ENCODE measurements around the gene PITX2. TPM values are rescaled to one million over a fixed set of nuclear protein-coding genes. Genes with fewer than 3 reads are reported as not detected.

The PITX2 gene
- total RNA-seq, 2 donors from 2014 or later: 14.3 to 22.4 TPM

- intact Hi-C loops (cut with DNase I): no loop called here
- DNase-seq (no peak), ATAC-seq (no peak)
These were observed 6.4 kb downstream of the PITX2 start for GRCh38 chr4:110616238-110617074.

- intact Hi-C loops (cut with DNase I): no loop called here
- ATAC-seq (peak; percentile 9 to 13), DNase-seq (no peak)
These were observed 7.3 kb downstream of the PITX2 start for GRCh38 chr4:110615353-110616237.

GRCh38 chr4:110614976-110615352, 7.9 kb downstream of the PITX2 start:
- intact Hi-C loops (cut with DNase I): no loop called here
- no peak for ATAC-seq
- DNase-seq: no peak

GRCh38 chr4:110614173-110614963, 8.5 kb downstream of the PITX2 start:
- ATAC-seq: no peak
- intact Hi-C loops (cut with DNase I): no loop called here
- DNase-seq: no peak

- intact Hi-C loops (cut with DNase I): no loop called here
- DNase-seq: no peak
- no peak for ATAC-seq
These were observed 9.1 kb downstream of the PITX2 start for GRCh38 chr4:110613745-110614144.

- DNase-seq (no peak), ATAC-seq (peak in 1 of 2 donors; percentile 3)
- intact Hi-C loops (cut with DNase I): no loop called here
These were observed 10.1 kb downstream of the PITX2 start for GRCh38 chr4:110612631-110613269.

- DNase-seq (no peak), ATAC-seq (no peak)
- intact Hi-C loops (cut with DNase I): no loop called here
These were observed 10.9 kb downstream of the PITX2 start for GRCh38 chr4:110611968-110612447.

GRCh38 chr4:110610940-110611831, 11.7 kb downstream of the PITX2 start:
- DNase-seq (no peak), ATAC-seq (peak; percentile 50 to 64)
- intact Hi-C loops (cut with DNase I): no loop called here

- intact Hi-C loops (cut with DNase I): no loop called here
- peak; percentile 6 to 32 for ATAC-seq
- no peak for DNase-seq
These were observed 12.3 kb downstream of the PITX2 start for GRCh38 chr4:110610620-110610939.

- ATAC-seq (peak; percentile 74 to 75), DNase-seq (no peak)
- intact Hi-C loops (cut with DNase I): no loop called here
These were observed 13.7 kb downstream of the PITX2 start for GRCh38 chr4:110609044-110609750.

GRCh38 chr4:110605077-110605476, 17.8 kb downstream of the PITX2 start:
- DNase-seq: no peak
- no peak for ATAC-seq
- intact Hi-C loops (cut with DNase I): no loop called here

- intact Hi-C loops (cut with DNase I): no loop called here
- no peak for DNase-seq
- no peak for ATAC-seq
These were observed 20.8 kb downstream of the PITX2 start for GRCh38 chr4:110602061-110602460.

GRCh38 chr4:110597582-110597981, 25.3 kb downstream of the PITX2 start:
- intact Hi-C loops (cut with DNase I): no loop called here
- ATAC-seq (no peak), DNase-seq (no peak)

- intact Hi-C loops (cut with DNase I): no loop called here
- ATAC-seq (no peak), DNase-seq (no peak)
These were observed 26.4 kb downstream of the PITX2 start for GRCh38 chr4:110596431-110596830.

- DNase-seq (no peak), ATAC-seq (no peak)
These were observed 27.3 kb downstream of the PITX2 start for GRCh38 chr4:110595583-110595982.

GRCh38 chr4:110589297-110589696, 33.6 kb downstream of the PITX2 start:
- intact Hi-C loops (cut with DNase I): no loop called here
- DNase-seq: no peak
- ATAC-seq: no peak

More at GRCh38 chr4:110595583-110595982, 27.3 kb downstream of the PITX2 start:
- intact Hi-C loops (cut with DNase I): no loop called here

GRCh38 chr4:110587666-110588285, 35.1 kb downstream of the PITX2 start:
- intact Hi-C loops (cut with DNase I): no loop called here
- ATAC-seq (peak in 1 of 2 donors; percentile 27), DNase-seq (no peak)
